GM21447 (cell line): ENCODE data around the gene SLC18A3.
A peak's percentile ranks its signal among the peaks of the same experiment; 100 is the strongest.

Experiments
- ATAC-seq: cut with Tn5 transposase; IDR thresholded peaks from one replicate; pipeline ENCODE4 v1.9.1; 2021; ENCODE audit not compliant: unreplicated experiment

The SLC18A3 gene

DNA sequence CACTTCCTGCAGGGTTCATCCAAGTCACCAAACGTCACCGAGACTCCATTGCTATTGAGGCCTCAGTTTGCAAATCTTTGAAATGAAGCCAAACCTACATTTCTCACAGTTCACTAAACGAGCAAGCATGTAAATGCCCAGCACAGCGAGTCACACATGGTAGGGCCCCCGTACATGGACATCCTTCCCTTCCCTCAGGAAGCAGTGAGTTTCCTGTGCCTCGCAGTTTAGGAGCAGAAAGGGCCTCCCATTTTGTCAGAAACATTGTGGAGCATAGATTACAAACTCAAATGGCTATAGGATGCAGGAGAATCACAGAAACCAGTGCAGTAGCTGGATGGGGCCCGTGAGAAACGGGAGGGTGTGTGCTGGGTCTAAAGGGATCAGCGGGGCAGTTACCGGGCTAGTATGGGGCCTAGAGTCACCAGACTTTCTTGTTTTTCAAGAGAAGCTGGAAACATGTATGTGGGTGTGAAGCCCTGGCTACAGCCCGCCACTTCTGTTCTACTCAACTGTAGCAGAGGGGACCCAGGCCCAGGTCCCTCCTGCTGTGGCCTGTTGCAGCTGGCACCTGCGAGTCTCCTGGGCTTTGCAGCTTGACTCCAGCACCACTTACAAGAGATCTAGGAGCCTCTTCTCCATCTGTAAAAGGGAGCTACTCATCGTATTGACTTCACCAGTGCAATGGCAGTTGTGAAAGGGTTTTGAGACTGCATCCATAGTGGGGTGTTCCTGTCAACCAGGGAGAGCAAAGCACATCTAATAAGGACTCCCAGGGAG is 14.2 kb upstream of the SLC18A3 start:
- ATAC-seq, result no peak

DNA sequence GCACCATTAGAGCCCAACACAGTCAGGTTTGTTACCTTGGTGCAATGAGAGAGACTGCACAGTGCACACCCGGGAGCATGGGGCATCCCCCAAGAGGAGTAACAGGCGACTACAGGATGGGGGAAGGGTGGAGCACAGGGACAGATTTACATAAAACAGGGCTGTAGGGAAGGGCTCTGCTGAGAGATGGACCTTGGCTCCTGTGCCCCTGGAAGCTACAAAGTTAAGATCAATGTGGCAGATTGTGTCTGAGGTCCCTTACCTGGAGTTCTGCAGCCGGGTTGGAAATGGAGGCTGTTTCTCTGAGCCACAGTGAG is 13.7 kb upstream of the SLC18A3 start:
- ATAC-seq, result no peak

DNA sequence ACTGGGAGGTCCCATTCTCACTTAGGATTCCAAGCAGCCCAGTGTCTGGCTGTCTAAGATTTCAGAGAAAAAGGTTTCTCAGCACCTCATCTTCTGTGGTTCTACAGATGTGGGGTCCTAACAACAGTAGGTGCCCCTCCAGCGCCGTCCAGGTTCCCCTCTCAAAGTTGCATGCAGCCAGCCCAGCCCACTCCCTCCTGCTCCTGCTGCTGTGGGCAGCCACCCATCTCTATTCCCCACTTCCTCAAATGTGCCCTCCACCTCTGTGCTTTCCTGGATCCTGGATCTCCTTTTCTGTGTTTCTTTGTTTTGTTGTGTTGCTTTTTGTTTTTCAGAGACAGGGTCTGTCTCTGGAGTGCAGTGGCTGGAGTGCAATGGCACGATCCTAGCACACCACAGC is 13.3 kb upstream of the SLC18A3 start:
- ATAC-seq, result no peak

DNA sequence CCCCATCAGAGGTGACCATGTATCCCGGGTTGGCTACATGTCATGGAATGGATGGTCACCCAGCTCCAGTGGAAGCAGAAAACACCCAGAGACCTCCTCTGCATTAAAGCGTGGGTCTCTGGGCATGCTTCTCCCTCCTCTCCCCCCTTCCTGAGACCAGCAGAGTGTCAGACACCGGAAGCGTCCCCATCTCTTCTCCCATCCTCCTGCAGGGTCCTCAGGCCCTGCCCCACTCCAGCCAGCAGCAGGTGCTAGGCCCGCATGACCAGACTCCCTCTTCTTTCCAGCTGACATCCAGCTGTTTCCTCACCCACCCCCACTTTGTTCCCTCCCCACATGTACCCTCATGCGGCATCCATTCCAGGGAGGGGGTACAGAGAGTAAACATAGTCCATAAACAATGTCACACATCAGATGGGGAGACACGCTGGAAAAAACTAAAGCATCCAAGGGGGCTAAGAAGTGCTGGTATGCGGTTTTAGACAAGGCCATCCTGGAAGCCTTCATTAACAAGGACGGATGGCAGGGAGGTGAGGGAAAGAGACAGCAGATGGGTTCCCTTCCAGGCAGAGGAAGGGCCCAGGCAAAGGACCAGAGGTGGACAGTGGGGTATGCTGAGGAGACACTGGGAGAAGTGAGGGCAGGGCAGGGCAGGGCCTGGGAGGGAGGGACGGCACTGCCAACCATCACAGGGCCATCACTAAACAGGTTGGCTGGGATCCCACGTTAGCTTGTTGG is 12.5 kb upstream of the SLC18A3 start:
- ATAC-seq, result no peak

DNA sequence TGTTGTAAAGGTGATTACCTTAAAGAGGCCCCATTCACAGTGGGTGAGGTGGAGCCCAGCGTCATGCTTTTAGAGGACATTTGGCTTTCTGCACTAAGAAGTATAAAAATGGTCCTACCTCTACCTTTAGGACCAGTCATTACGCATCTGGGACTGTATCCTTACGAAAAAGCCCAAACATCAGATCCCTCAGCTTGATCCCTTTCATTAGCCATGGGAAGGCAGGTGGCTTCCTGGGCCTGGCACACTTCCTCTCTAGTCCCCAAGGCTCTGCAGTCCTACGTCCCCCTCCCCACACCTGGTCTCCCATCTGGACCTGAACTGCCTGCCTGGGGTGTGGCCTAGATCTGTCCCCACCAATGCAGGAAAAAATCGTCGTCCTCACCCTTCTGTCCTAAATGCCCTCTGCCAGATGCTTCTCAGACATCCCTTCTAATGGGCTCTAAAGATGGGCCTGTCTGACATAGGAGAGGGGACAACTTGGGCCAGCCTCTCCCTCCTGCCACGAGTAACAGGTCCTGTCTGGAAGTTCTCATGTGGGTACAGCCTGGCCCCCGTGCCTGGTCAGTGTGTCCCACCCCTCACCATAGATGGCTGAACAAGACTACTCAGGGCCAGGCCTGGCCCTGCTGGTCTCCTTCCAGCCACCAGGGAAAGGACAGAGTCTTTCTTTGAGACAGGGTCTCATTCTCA is 11.8 kb upstream of the SLC18A3 start:
- no peak for ATAC-seq

DNA sequence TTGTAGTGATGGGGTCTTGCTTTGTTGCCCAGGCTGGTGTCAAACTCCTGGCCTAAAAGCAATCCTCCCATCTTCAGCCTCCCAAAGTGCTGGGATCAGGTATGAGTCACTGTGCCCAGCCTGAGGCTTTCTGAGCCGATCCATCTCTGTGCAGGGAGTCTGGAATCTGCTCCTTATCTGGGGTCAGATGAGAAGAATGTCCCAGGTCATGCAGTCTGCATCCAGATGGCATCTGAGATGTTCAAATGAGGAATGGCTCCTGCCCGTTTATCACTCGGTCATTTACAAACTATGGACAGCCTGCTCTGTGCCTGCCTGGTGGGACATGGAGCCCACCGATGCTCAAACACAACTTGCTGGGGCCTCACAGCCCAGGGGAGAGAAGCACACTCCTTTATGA is 11.1 kb upstream of the SLC18A3 start:
- no peak for ATAC-seq

DNA sequence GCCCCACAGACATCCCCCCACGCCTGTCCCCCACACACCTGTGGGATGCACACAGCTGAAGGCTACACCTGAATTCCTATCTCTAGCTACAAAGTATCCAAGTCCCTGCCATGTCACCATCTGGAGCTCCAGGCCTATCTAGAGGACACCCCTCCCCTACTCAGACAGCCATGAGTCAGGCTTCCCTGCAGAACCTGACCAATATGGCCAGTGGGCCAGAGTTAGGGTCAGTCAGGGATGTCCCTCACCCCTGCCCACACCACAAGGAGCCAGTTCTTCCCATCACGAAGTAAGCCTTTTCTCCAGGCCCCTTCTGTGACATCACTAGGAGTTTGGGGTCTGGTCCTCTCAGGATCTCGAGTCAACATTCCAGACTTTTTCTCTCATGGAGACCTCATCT is 10.6 kb upstream of the SLC18A3 start:
- no peak for ATAC-seq

DNA sequence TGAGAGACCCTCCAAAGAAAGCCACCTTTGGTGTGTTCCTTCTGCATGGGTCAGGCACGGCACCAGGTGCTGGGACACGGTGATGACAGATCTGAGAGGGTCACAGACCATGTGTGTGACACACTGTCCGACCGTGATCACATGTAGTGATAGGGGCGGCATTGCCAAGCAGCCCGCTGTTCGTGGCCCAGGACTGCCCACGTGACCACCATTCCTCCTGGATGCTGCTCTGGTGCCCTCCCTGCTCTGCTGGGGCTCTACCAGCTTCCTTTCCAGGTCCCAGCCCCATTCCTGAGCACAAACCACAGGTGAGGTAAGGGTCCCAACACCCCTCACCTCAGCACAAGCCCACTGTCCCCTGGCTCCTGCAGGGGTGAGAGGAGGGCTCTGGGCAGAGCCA is 10.1 kb upstream of the SLC18A3 start:
- no peak for ATAC-seq

DNA sequence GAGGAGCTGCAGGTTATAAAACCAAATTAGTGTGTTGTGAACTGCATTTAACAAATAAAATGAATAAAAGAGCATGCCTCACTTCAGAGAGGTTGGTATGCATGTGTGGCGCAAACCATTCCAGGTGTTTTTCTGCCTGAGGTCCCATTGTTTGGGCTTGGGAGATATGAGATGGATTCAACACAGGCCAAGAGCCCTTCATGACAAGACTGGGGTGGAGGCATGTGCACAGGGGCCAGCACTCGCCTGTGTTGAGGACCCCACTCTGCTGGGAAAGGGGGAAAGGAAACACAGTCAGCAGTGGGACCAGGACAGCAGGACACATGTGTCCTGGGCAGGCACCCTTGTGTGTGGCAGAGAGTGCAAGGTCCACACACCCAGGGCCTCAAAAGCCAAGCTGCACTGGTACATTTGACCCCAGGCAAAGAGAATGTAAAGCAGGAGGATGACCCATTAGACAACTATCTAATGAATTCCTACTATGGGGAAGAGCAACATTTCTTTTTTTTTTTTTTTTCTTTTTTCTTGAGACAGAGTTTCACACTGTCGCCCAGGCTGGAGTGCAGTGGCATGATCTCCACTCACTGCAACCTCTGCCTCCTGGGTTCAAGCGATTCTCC is 9.2 kb upstream of the SLC18A3 start:
- ATAC-seq, result no peak

DNA sequence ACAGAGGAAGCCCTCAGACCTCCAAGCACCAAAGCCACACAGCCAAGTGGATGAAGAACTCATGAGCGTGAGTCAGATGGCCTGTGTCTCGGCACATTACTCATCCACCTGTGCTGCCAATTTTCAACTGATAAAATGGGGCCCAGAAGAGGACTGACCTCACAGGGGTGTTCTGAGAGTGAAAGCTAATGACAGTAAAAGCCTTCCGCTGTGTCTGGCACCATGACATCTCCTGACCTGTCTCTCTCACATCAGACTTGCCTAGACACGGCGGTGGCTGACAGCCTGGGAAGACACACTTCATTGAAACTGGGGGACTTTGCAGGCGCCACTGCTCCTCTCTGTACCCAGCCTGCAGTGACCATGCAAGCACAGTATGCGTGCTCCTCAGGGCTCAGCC is 8.3 kb upstream of the SLC18A3 start:
- ATAC-seq, result no peak

DNA sequence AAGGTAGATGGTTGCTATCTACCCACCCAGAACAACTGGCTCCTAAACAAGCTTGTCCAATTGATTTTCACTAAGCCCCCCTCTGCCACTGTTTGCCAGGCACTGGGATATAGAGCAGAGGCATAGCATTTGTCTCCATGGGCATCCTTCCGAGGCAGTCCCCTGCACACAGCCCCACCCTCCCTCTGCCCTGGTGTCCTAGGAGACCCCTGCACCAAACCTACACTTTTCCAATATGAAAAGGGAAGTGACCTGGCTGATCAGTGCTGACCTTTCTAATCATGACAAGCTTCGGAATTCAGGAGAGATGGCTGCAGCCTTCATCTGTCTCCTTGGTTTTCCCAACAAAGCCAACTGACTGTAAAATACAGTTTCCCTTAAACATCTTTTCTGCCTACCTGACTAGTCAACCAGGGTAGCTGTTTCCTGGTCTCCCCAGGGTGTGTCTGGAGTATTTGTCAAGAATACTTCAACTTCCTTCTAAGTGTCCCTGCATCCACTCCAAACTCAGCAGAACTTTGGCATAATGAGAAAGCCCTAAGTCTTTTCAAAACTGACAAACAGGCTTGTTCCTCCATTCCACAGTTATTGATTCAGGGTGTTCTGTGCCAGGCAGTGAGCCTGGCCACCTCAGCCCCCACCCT is 7.6 kb upstream of the SLC18A3 start:
- no peak for ATAC-seq

DNA sequence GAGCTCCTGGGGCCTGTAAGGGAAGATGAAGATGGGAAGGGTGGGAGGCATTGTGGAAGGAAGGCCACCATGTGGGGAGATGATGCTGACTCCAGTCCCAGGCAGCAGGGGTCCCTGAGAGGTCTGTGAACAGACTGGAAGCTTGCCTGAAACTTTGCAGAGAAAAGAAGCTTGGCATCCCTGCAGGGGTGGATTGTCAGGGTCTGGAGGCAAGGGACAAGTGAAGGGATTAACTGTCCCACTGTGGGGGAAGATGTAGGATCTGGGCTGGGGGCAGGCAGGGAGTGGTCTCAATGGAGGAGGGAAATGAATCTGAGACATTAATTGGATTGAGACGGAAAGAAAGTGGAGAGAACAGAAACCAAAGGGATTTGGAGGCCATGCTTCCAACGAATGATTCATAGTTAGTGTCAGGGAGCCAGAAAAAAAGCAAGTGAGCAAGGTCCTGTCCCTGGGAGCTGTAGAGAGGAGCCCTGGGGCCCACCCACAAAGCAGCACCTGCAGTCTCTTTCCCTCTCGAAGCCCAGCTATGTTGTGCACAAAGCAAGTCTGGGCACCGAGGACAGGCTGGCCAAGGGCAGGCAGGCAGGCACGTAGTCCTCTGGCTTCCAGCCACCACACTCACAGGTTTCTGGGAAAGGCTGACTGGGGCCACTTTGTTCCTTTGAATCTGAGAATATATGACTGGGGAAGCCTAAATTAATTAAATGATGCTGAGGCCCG is 4.7 kb upstream of the SLC18A3 start:
- no peak for ATAC-seq

DNA sequence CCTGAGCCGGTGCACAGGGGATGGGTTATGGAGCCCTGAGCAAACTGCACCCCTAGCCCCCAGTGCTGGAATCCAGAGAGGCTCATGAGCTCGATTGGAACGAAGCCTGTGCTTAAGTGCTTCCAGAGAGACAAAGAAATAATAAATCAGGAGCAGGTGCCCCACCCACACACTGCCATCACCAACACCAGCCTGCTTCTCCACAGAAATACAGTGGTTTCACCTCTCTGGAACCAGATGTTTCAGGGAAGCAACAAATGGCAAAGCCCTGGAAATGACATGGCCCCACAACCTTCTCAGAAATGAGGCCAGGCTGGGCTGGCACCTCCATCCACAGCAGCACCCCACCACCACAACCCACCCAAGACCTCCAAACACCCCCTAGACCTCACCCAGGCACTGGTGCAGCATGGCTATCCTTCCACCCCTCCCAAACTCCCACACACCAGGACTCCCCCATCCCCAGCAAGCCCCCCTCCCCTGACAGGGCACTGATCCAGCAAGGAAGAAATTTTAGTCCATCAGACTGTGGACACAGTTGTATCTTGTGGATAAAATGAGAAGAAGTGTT is 4.1 kb upstream of the SLC18A3 start:
- ATAC-seq, result no peak

DNA sequence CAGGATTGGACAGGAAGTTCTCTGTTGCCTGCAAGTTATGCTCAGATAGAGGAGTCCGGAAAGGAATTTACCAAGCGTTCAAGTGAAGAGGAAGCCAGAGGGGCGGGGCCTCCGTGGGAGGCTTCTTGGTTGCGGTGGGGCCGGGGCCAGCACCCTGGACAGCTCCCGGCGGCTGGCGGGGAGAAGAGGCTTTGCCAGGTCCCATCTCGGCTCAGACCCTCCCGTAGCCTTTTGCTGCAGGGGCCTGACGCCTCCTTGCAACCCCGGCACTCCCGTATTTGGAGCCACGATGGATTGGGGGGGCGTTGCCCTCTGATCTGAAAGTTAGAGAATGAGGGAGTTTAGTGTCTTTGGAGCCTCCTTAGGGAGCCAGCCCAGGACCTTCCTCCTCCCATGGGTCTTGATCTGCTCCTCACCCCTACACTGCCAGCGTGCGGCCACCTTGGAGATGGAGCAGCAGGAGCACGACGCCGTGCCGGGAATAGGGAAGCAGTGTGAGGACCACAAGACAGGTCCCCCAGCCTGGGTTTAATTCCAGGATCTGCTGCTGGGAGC is 3.1 kb upstream of the SLC18A3 start:
- peak; percentile 80 for ATAC-seq

DNA sequence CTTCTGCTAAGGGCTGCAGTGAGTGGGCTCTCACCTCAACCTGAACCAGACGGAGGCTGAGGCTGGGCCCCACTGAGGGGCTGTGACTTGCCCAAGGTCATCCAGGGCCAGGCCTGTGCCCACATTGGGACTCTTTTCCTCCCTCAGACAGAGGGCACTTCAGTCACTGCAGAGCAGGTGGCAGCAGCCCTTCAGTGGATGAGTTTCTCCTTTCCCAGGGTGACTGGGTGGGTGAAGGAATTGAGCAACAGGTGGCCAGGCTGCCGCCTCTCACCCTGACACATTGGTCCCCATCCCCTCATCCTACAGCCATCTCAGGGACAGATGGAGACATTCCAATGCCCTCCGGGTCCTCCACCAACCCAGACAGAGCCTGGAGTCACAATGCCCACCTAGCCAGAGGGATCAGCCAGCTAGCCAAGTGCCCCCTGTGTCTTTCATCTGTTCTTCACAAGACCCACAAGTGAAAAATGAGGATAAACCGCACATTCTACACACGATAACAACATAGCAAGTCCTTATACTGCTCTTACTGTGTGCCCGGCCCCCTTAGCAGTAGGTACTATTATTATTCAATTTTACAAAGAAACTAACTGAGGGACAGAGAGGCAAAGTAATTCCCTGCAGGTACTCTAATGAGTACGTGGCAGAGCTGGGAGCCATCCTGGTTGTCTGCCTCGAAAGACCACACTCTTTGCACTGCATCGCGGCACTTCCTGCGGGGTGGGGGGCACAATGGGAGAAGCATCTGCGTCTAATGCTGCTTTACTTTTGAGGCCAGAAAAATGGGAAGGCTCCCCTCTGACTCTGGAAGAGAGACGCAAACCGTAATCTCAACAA is 1.7 kb upstream of the SLC18A3 start:
- ATAC-seq, result no peak

DNA sequence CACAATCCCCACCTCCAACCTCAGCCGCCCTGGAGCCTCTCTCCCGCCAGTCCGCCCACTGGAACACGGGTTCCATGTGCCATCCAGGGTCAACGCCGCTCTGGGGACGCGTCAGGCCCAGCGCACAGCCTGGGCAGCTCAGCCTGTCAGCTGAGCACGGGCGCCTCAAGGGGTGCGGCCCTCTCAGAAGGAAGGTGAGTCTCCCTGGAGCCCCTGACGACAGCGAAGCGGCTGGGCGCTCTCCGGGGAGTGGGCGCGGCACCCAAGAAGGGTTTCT is 1.2 kb upstream of the SLC18A3 start:
- ATAC-seq, result no peak

DNA sequence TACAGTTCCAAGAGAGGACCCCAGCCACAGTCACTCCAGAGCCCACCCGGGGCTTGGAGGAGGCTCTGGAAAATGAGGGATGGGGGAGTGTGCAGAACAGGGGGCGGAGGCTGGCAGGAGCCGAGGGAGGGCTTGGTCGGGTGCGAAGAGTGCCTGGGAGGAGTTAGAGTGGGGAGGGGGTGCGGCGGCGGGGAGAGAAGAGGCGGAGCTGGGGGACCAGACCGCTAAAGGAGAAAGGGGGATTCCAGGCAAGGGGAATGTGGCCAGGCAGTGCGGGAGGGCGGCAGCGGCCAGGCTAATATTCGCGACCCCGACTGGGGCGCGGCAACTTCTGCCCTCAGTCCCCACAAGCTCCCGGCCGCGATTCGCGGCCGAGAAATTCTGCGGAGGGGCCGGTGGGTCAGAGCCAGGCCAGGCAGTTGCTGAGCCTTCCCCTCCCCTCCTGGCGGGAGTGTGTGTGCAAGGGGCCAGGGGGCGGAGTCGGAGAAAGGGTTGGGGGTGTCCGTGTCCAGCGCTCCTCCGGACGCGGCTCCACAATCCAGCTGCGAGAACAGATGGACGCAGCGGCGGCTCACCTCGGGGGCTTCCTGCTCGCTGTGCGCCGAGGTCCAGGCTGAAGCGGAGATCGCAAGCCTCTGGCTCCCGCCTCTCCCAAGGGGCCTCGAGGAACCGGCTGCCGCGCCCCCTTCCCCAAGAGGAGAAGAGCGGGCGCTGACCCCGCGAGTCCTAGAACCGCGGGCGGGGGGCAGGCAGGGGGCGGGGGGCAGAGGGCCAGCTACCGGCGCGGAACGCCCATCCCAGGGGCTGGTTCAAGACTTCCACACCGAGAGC is 612 bp upstream of the SLC18A3 start:
- no peak for ATAC-seq

DNA sequence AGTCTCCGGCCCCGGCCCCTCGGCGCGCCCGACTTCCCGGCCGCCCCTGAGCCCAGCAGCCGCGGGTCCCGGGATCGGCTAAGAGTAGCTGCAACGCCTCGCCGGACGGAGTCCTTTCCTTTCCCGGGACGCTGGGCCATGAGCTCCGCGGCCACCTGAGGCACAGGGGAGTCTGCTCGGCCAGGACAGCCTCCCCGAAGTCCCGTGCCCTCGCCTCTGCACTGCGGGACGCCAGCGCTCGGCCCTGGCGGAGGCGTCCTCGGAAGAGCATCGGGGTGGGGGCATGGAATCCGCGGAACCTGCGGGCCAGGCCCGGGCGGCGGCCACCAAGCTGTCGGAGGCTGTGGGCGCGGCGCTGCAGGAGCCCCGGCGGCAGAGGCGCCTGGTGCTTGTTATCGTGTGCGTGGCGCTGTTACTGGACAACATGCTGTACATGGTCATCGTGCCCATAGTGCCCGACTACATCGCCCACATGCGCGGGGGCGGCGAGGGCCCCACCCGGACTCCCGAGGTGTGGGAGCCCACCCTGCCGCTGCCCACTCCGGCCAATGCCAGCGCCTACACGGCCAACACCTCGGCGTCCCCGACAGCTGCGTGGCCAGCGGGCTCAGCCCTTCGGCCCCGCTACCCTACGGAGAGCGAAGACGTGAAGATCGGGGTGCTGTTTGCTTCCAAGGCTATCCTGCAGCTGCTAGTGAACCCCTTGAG is 502 bp downstream of the SLC18A3 start:
- ATAC-seq, result no peak
